Trophoblast cell (in vitro differentiated cells and primary cell): ENCODE data around the gene SUSD3.

ENCODE experiments used
- DNase-seq, 2 donors: peaks; one replicate each; pipeline ENCODE4 v3.0.0-alpha.2; 2016
- H2AFZ ChIP-seq: 2 replicates; pipeline ENCODE4 v1.6.1; 2013; ENCODE audit warnings: low read length, moderate library complexity, mild to moderate bottlenecking; ENCODE audit not compliant: insufficient read depth, poor library complexity
- H2AK5ac ChIP-seq: 2 replicates; pipeline ENCODE4 v1.6.1; 2013; ENCODE audit warnings: mild to moderate bottlenecking, low read length
- H2BK120ac ChIP-seq: 2 replicates; pipeline ENCODE4 v1.6.1; 2013; ENCODE audit warnings: low read length, mild to moderate bottlenecking, moderate library complexity; ENCODE audit not compliant: insufficient read depth, poor library complexity
- H2BK12ac ChIP-seq: 2 replicates; pipeline ENCODE4 v1.6.1; 2013; ENCODE audit warnings: mild to moderate bottlenecking, low read length, moderate library complexity
- H2BK5ac ChIP-seq: 2 replicates; pipeline ENCODE4 v1.6.1; 2013; ENCODE audit warnings: low read length, low read depth, moderate library complexity, mild to moderate bottlenecking; ENCODE audit not compliant: poor library complexity
- H3K14ac ChIP-seq: 2 replicates; pipeline ENCODE4 v1.6.1; 2013; ENCODE audit warnings: mild to moderate bottlenecking, low read length
- H3K18ac ChIP-seq: 2 replicates; pipeline ENCODE4 v1.6.1; 2013; ENCODE audit warnings: mild to moderate bottlenecking, low read length
- H3K23ac ChIP-seq: 2 replicates; pipeline ENCODE4 v1.6.1; 2013; ENCODE audit warnings: low read length
- H3K27ac ChIP-seq: 2 replicates; pipeline ENCODE4 v1.5.1; 2013; ENCODE audit warnings: low read depth, mild to moderate bottlenecking, inconsistent platforms, low read length, moderate library complexity
- H3K27me3 ChIP-seq: 2 replicates; pipeline ENCODE4 v1.6.1; 2013; ENCODE audit warnings: inconsistent platforms, mild to moderate bottlenecking, low read length, moderate library complexity; ENCODE audit not compliant: insufficient read depth
- H3K36me3 ChIP-seq, 2 experiments: 1 replicate in 1 of 2; 2 replicates in 1 of 2; pipeline ENCODE4 v1.6.1; 2013; ENCODE audit warnings: low read length in 2 of 2, mild to moderate bottlenecking in 2 of 2, moderate library complexity in 1 of 2; ENCODE audit not compliant: insufficient read depth in 2 of 2, control insufficient read depth in 1 of 2
- H3K4ac ChIP-seq: 2 replicates; pipeline ENCODE4 v1.6.1; 2013; ENCODE audit warnings: low read depth, mild to moderate bottlenecking, low read length, moderate library complexity
- H3K4me1 ChIP-seq, 2 experiments: 1 replicate in 1 of 2; 2 replicates in 1 of 2; pipeline ENCODE4 v1.6.1; 2013; ENCODE audit warnings: low read length in 2 of 2, mild to moderate bottlenecking in 2 of 2, moderate library complexity in 1 of 2; ENCODE audit not compliant: insufficient read depth in 2 of 2, control insufficient read depth in 1 of 2
- H3K4me2 ChIP-seq: 2 replicates; pipeline ENCODE4 v1.6.1; 2013; ENCODE audit warnings: inconsistent platforms, mild to moderate bottlenecking, low read length, moderate library complexity
- H3K4me3 ChIP-seq: 2 replicates; pipeline ENCODE4 v1.5.1; 2013; ENCODE audit warnings: mild to moderate bottlenecking, low read depth, low read length, inconsistent platforms
- H3K79me1 ChIP-seq: one replicate; pipeline ENCODE4 v1.6.1; 2013; ENCODE audit warnings: low read length
- H3K79me2 ChIP-seq: 2 replicates; pipeline ENCODE4 v1.6.1; 2013; ENCODE audit warnings: low read length, mild to moderate bottlenecking; ENCODE audit not compliant: control insufficient read depth, insufficient read depth, poor library complexity
- H3K9ac ChIP-seq: 2 replicates; pipeline ENCODE4 v1.6.1; 2013; ENCODE audit warnings: mild to moderate bottlenecking, low read length
- H3K9me3 ChIP-seq: 2 replicates; pipeline ENCODE4 v1.6.1; 2013; ENCODE audit warnings: low read depth, mild to moderate bottlenecking, control low read depth, inconsistent platforms, low read length; ENCODE audit not compliant: insufficient read depth
- H4K12ac ChIP-seq: 2 replicates; pipeline ENCODE4 v1.6.1; 2013; ENCODE audit warnings: low read depth, mild to moderate bottlenecking, low read length, moderate library complexity
- H4K8ac ChIP-seq: 2 replicates; pipeline ENCODE4 v1.6.1; 2013; ENCODE audit warnings: low read depth, mild to moderate bottlenecking, low read length, moderate library complexity
- H4K91ac ChIP-seq: one replicate; pipeline ENCODE4 v1.6.1; 2013; ENCODE audit warnings: low read depth, mild to moderate bottlenecking, low read length, moderate library complexity
- WGBS: extraction: QIAGEN DNeasy Blood & Tissue Kit; methylation state at CpG from one replicate; pipeline ENCODE4 v1.1.7; 2013; ENCODE audit warnings: missing lambda C conversion rate; ENCODE audit not compliant: insufficient read length, insufficient coverage; ENCODE audit errors: extremely low coverage; 5-methylcytosine and 5-hydroxymethylcytosine counted together

SUSD3 gene

GRCh38 chr9:93105620-93106019 is 47.1 kb downstream of the SUSD3 start:
- Histone ChIP-seq H3K27me3 (no peaks in the 10 kb centered on the region), H3K18ac (no peak overlapping the region), H3K9ac (no peak overlapping the region), H2AFZ (no peak overlapping the region), H2BK120ac (no peak overlapping the region), H3K23ac (no peak overlapping the region), H3K27ac (no peak overlapping the region), H3K14ac (no peak overlapping the region), H3K4me2 (no peak overlapping the region), H3K4me3 (no peak overlapping the region), H3K9me3 (no peaks in the 10 kb centered on the region), H4K91ac (no peak overlapping the region), H2BK12ac (no peak overlapping the region), H3K4me1 (no peaks in the 10 kb centered on the region), H4K12ac (no peak overlapping the region), H3K79me1 (no peaks in the 10 kb centered on the region), H2AK5ac (no peak overlapping the region), H4K8ac (no peak overlapping the region), H3K79me2 (no peaks in the 10 kb centered on the region), H3K36me3 (peaks cover 0 to under 1% of the 10 kb centered on the region in 2 experiments), H3K4ac (no peak overlapping the region), H2BK5ac (no peak overlapping the region)
- no CpG with 5 or more reads among the region's 1 CpG for WGBS
- no peak for DNase-seq

DNA sequence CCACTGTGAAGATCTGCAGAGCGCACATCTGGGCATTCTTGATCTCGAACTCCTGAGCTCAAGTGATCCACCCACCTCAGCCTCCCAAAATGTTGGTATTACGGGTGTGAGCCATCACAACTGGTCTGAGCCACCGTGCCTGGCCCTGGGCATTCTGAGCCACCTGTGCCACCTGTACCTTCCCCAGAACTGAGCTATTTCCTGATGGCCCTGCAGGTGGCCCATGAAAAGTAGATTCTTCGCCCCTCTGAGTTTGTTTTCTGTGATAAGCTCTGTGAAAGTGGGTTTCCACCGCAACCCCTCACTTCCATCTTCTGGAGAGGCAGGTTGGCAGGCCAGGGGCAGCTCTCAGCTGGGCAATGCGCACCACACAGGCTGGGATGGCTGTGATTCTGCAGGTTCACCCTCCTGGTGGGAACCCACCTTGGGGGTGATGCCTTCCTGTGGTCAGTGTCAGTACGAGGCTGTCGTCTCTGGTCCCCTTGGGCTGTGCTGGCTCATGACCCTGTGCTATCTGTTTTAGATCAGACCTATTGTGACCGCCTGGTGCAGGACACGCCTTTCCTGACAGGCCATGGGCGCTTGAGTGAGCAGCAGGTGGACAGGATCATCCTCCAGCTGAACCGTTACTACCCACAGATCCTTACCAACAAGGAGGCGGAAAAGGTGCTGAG is 48.8 kb downstream of the SUSD3 start:
- no peak overlapping the region for H3K4me3 ChIP-seq
- no peak overlapping the region for H3K4me2 ChIP-seq
- no CpG with 5 or more reads among the region's 14 CpGs for WGBS
- H3K9ac ChIP-seq: no peak overlapping the region
- no peaks in the 10 kb centered on the region for H3K79me1 ChIP-seq
- H3K36me3 ChIP-seq: peaks cover 0 to 5% of the 10 kb centered on the region in 2 experiments
- H4K91ac ChIP-seq: no peak overlapping the region
- no peaks in the 10 kb centered on the region for H3K4me1 ChIP-seq
- no peak overlapping the region for H4K12ac ChIP-seq
- H3K79me2 ChIP-seq: no peaks in the 10 kb centered on the region
- H3K27ac ChIP-seq: no peak overlapping the region
- no peak overlapping the region for H2AFZ ChIP-seq
- no peak overlapping the region for H3K18ac ChIP-seq
- DNase-seq: no peak
- no peak overlapping the region for H2BK12ac ChIP-seq
- H3K23ac ChIP-seq: no peak overlapping the region
- no peak overlapping the region for H2BK5ac ChIP-seq
- H3K14ac ChIP-seq: no peak overlapping the region
- H3K4ac ChIP-seq: no peak overlapping the region
- no peaks in the 10 kb centered on the region for H3K27me3 ChIP-seq
- H3K9me3 ChIP-seq: no peaks in the 10 kb centered on the region
- no peak overlapping the region for H2AK5ac ChIP-seq
- no peak overlapping the region for H4K8ac ChIP-seq
- no peak overlapping the region for H2BK120ac ChIP-seq

- Histone ChIP-seq H3K14ac (no peak overlapping the region), H3K23ac (no peak overlapping the region)
Measured at GRCh38 chr9:93107825-93108161, 49.3 kb downstream of the SUSD3 start.

GRCh38 chr9:93108291-93109041 is 50.0 kb downstream of the SUSD3 start:
- Histone ChIP-seq H4K12ac (no peak overlapping the region), H2AFZ (no peak overlapping the region), H2BK5ac (no peak overlapping the region), H3K14ac (no peak overlapping the region), H3K27me3 (no peaks in the 10 kb centered on the region), H3K9ac (no peak overlapping the region), H4K8ac (no peak overlapping the region), H3K79me1 (no peaks in the 10 kb centered on the region), H3K18ac (no peak overlapping the region), H4K91ac (no peak overlapping the region), H2AK5ac (no peak overlapping the region), H2BK12ac (no peak overlapping the region), H3K36me3 (peaks cover 4 to 8% of the 10 kb centered on the region in 2 experiments), H3K79me2 (no peaks in the 10 kb centered on the region), H3K4ac (no peak overlapping the region), H3K4me3 (no peak overlapping the region), H3K9me3 (no peaks in the 10 kb centered on the region), H3K4me1 (no peaks in the 10 kb centered on the region), H2BK120ac (no peak overlapping the region), H3K23ac (no peak overlapping the region), H3K27ac (no peak overlapping the region), H3K4me2 (no peak overlapping the region)
- no peak for DNase-seq
- no CpG with 5 or more reads among the region's 15 CpGs for WGBS

More at GRCh38 chr9:93107825-93108161, 49.3 kb downstream of the SUSD3 start:
- Histone ChIP-seq H4K91ac (no peak overlapping the region), H2BK12ac (no peak overlapping the region), H3K27ac (no peak overlapping the region), H3K27me3 (no peaks in the 10 kb centered on the region), H4K12ac (no peak overlapping the region), H3K4me3 (no peak overlapping the region), H3K79me2 (no peaks in the 10 kb centered on the region), H4K8ac (no peak overlapping the region), H3K9ac (no peak overlapping the region), H3K18ac (no peak overlapping the region), H3K79me1 (no peaks in the 10 kb centered on the region), H3K36me3 (peaks cover 0 to 8% of the 10 kb centered on the region in 2 experiments), H3K4me1 (no peaks in the 10 kb centered on the region), H2AFZ (no peak overlapping the region), H2BK5ac (no peak overlapping the region), H3K4me2 (no peak overlapping the region), H3K9me3 (no peaks in the 10 kb centered on the region), H2BK120ac (no peak overlapping the region), H2AK5ac (no peak overlapping the region), H3K4ac (no peak overlapping the region)
- DNase-seq: no peak
- WGBS: no CpG with 5 or more reads among the region's 6 CpGs
